Mammary epithelial cell (primary cell): Measurements from ENCODE around the gene CD99.

Experiments used
- CTCF ChIP-seq, 2 donors: IDR thresholded peaks in 1 of 2; conservative IDR thresholded peaks in 1 of 2; 2 replicates each; pipeline ENCODE4 v1.5.1; 2011 to 2012; ENCODE audit warnings: inconsistent platforms in 2 of 2, low read length in 2 of 2, mild to moderate bottlenecking in 2 of 2, control low read depth in 1 of 2, low read depth in 1 of 2; ENCODE audit not compliant: insufficient read depth in 1 of 2; ENCODE audit errors: extremely low read depth in 1 of 2
- EZH2 ChIP-seq: IDR thresholded peaks from 2 replicates; pipeline ENCODE4 v1.6.1; 2012; ENCODE audit warnings: low read length, inconsistent platforms, borderline replicate concordance

- no peak for TF ChIP-seq CTCF (conservative IDR thresholded peaks at IDR 0.05 in 1 of 2, IDR thresholded peaks at IDR 0.05 in 1 of 2; ENCODE audit: extremely low read depth in 1 of 2, insufficient read depth in 1 of 2, low read depth in 1 of 2, low read length in 2 of 2)
- no peak for TF ChIP-seq EZH2
Measured at GRCh38 chrX:2782171-2782570, 91.1 kb downstream of the CD99 start.
